Trophoblast cell (in vitro differentiated cells and primary cell): Measurements from ENCODE around the gene WEE2.

Experiments
- DNase-seq, 2 donors: peaks; one replicate each; pipeline ENCODE4 v3.0.0-alpha.2; 2016
- H2AFZ ChIP-seq: 2 replicates; pipeline ENCODE4 v1.6.1; 2013; ENCODE audit warnings: low read length, moderate library complexity, mild to moderate bottlenecking; ENCODE audit not compliant: insufficient read depth, poor library complexity
- H2AK5ac ChIP-seq: 2 replicates; pipeline ENCODE4 v1.6.1; 2013; ENCODE audit warnings: mild to moderate bottlenecking, low read length
- H2BK120ac ChIP-seq: 2 replicates; pipeline ENCODE4 v1.6.1; 2013; ENCODE audit warnings: low read length, mild to moderate bottlenecking, moderate library complexity; ENCODE audit not compliant: insufficient read depth, poor library complexity
- H2BK12ac ChIP-seq: 2 replicates; pipeline ENCODE4 v1.6.1; 2013; ENCODE audit warnings: mild to moderate bottlenecking, low read length, moderate library complexity
- H2BK5ac ChIP-seq: 2 replicates; pipeline ENCODE4 v1.6.1; 2013; ENCODE audit warnings: low read length, low read depth, moderate library complexity, mild to moderate bottlenecking; ENCODE audit not compliant: poor library complexity
- H3K14ac ChIP-seq: 2 replicates; pipeline ENCODE4 v1.6.1; 2013; ENCODE audit warnings: mild to moderate bottlenecking, low read length
- H3K18ac ChIP-seq: 2 replicates; pipeline ENCODE4 v1.6.1; 2013; ENCODE audit warnings: mild to moderate bottlenecking, low read length
- H3K23ac ChIP-seq: 2 replicates; pipeline ENCODE4 v1.6.1; 2013; ENCODE audit warnings: low read length
- H3K27ac ChIP-seq: 2 replicates; pipeline ENCODE4 v1.5.1; 2013; ENCODE audit warnings: low read depth, mild to moderate bottlenecking, inconsistent platforms, low read length, moderate library complexity
- H3K27me3 ChIP-seq: 2 replicates; pipeline ENCODE4 v1.6.1; 2013; ENCODE audit warnings: inconsistent platforms, mild to moderate bottlenecking, low read length, moderate library complexity; ENCODE audit not compliant: insufficient read depth
- H3K36me3 ChIP-seq, 2 experiments: 1 replicate in 1 of 2; 2 replicates in 1 of 2; pipeline ENCODE4 v1.6.1; 2013; ENCODE audit warnings: low read length in 2 of 2, mild to moderate bottlenecking in 2 of 2, moderate library complexity in 1 of 2; ENCODE audit not compliant: insufficient read depth in 2 of 2, control insufficient read depth in 1 of 2
- H3K4ac ChIP-seq: 2 replicates; pipeline ENCODE4 v1.6.1; 2013; ENCODE audit warnings: low read depth, mild to moderate bottlenecking, low read length, moderate library complexity
- H3K4me1 ChIP-seq, 2 experiments: 1 replicate in 1 of 2; 2 replicates in 1 of 2; pipeline ENCODE4 v1.6.1; 2013; ENCODE audit warnings: low read length in 2 of 2, mild to moderate bottlenecking in 2 of 2, moderate library complexity in 1 of 2; ENCODE audit not compliant: insufficient read depth in 2 of 2, control insufficient read depth in 1 of 2
- H3K4me2 ChIP-seq: 2 replicates; pipeline ENCODE4 v1.6.1; 2013; ENCODE audit warnings: inconsistent platforms, mild to moderate bottlenecking, low read length, moderate library complexity
- H3K4me3 ChIP-seq: 2 replicates; pipeline ENCODE4 v1.5.1; 2013; ENCODE audit warnings: mild to moderate bottlenecking, low read depth, low read length, inconsistent platforms
- H3K79me1 ChIP-seq: one replicate; pipeline ENCODE4 v1.6.1; 2013; ENCODE audit warnings: low read length
- H3K79me2 ChIP-seq: 2 replicates; pipeline ENCODE4 v1.6.1; 2013; ENCODE audit warnings: low read length, mild to moderate bottlenecking; ENCODE audit not compliant: control insufficient read depth, insufficient read depth, poor library complexity
- H3K9ac ChIP-seq: 2 replicates; pipeline ENCODE4 v1.6.1; 2013; ENCODE audit warnings: mild to moderate bottlenecking, low read length
- H3K9me3 ChIP-seq: 2 replicates; pipeline ENCODE4 v1.6.1; 2013; ENCODE audit warnings: low read depth, mild to moderate bottlenecking, control low read depth, inconsistent platforms, low read length; ENCODE audit not compliant: insufficient read depth
- H4K12ac ChIP-seq: 2 replicates; pipeline ENCODE4 v1.6.1; 2013; ENCODE audit warnings: low read depth, mild to moderate bottlenecking, low read length, moderate library complexity
- H4K8ac ChIP-seq: 2 replicates; pipeline ENCODE4 v1.6.1; 2013; ENCODE audit warnings: low read depth, mild to moderate bottlenecking, low read length, moderate library complexity
- H4K91ac ChIP-seq: one replicate; pipeline ENCODE4 v1.6.1; 2013; ENCODE audit warnings: low read depth, mild to moderate bottlenecking, low read length, moderate library complexity
- WGBS: extraction: QIAGEN DNeasy Blood & Tissue Kit; methylation state at CpG from one replicate; pipeline ENCODE4 v1.1.7; 2013; ENCODE audit warnings: missing lambda C conversion rate; ENCODE audit not compliant: insufficient read length, insufficient coverage; ENCODE audit errors: extremely low coverage; 5-methylcytosine and 5-hydroxymethylcytosine counted together

Gene WEE2

GRCh38 chr7:141709318-141709717 lies 1.2 kb downstream of the WEE2 start:
- no CpG with 5 or more reads among the region's 2 CpGs for WGBS
- H2BK12ac ChIP-seq: no peak overlapping the region
- H3K4me3 ChIP-seq: no peak overlapping the region
- H4K8ac ChIP-seq: no peak overlapping the region
- no peak overlapping the region for H3K4ac ChIP-seq
- H3K4me2 ChIP-seq: no peak overlapping the region
- no peak overlapping the region for H2AK5ac ChIP-seq
- H2BK120ac ChIP-seq: no peak overlapping the region
- no peaks in the 10 kb centered on the region for H3K79me1 ChIP-seq
- no peaks in the 10 kb centered on the region for H3K36me3 ChIP-seq
- no peak overlapping the region for H2BK5ac ChIP-seq
- no peak overlapping the region for H3K18ac ChIP-seq
- H3K9ac ChIP-seq: no peak overlapping the region
- no peaks in the 10 kb centered on the region for H3K4me1 ChIP-seq
- H3K14ac ChIP-seq: no peak overlapping the region
- H4K91ac ChIP-seq: no peak overlapping the region
- DNase-seq: no peak
- no peak overlapping the region for H3K27ac ChIP-seq
- H2AFZ ChIP-seq: no peak overlapping the region
- no peaks in the 10 kb centered on the region for H3K9me3 ChIP-seq
- H3K27me3 ChIP-seq: no peaks in the 10 kb centered on the region
- H4K12ac ChIP-seq: no peak overlapping the region
- no peak overlapping the region for H3K23ac ChIP-seq
- H3K79me2 ChIP-seq: no peaks in the 10 kb centered on the region

DNA sequence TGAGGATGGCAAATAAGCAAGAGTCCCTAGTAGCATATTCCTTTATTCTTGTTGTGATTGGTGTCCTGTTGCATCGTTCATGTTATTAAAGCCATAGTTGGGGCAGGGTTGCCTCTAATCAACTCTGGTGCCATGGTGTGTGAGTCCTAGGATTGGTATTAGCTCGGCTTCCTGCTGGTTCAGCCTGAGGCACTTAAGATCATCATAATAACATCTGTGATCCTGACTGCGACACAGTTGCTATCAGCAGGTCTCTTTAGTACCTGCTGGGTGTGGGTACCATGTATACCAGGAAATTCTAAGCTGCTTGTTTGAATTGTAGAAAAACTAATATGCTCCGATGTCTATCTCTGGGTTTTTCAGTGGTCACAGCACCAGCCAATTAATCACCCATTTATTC lies 1.6 kb downstream of the WEE2 start:
- Histone ChIP-seq H2AK5ac (no peak overlapping the region), H2AFZ (no peak overlapping the region), H4K8ac (no peak overlapping the region), H3K79me1 (no peaks in the 10 kb centered on the region), H2BK5ac (no peak overlapping the region), H3K4me1 (no peaks in the 10 kb centered on the region), H2BK120ac (no peak overlapping the region), H3K9ac (no peak overlapping the region), H3K4me3 (no peak overlapping the region), H3K4me2 (no peak overlapping the region), H3K4ac (no peak overlapping the region), H3K79me2 (no peaks in the 10 kb centered on the region), H3K27ac (no peak overlapping the region), H3K36me3 (no peaks in the 10 kb centered on the region), H3K9me3 (no peaks in the 10 kb centered on the region), H4K12ac (no peak overlapping the region), H2BK12ac (no peak overlapping the region), H4K91ac (no peak overlapping the region), H3K23ac (no peak overlapping the region), H3K18ac (no peak overlapping the region), H3K27me3 (no peaks in the 10 kb centered on the region), H3K14ac (no peak overlapping the region)
- no CpG with 5 or more reads among the region's 4 CpGs for whole genome bisulfite sequencing
- DNase-seq: peak; percentile 53 to 56

DNA sequence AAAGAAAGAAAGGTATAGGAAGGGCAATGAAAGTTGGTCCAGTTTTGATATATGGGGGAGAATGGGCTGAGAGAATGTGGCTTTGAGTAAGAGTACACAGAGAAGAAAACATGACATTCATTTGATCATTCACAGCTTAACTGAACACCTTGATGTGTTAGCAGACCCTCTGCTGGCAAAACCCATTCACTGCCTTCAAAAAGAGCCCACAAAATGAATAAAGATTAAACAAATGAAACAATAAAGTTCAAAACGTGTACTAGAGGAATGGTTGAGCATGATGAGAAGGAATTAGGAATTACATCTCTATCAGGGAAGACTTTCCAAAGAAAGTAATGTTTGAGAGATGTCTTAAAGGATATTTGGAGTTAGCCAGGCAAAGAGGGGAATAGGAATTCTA lies 2.1 kb downstream of the WEE2 start:
- H3K27ac ChIP-seq: no peak overlapping the region
- H3K14ac ChIP-seq: no peak overlapping the region
- no peaks in the 10 kb centered on the region for H3K4me1 ChIP-seq
- no peaks in the 10 kb centered on the region for H3K79me2 ChIP-seq
- H3K4me3 ChIP-seq: no peak overlapping the region
- no peak overlapping the region for H2AK5ac ChIP-seq
- H3K36me3 ChIP-seq: no peaks in the 10 kb centered on the region
- no peak for DNase-seq
- no peak overlapping the region for H3K18ac ChIP-seq
- no peak overlapping the region for H3K4ac ChIP-seq
- no peak overlapping the region for H3K23ac ChIP-seq
- H4K12ac ChIP-seq: no peak overlapping the region
- H2BK12ac ChIP-seq: no peak overlapping the region
- WGBS: no CpG with 5 or more reads among the region's 1 CpG
- no peak overlapping the region for H2BK5ac ChIP-seq
- no peak overlapping the region for H4K8ac ChIP-seq
- H3K9ac ChIP-seq: no peak overlapping the region
- no peaks in the 10 kb centered on the region for H3K9me3 ChIP-seq
- H3K79me1 ChIP-seq: no peaks in the 10 kb centered on the region
- H3K27me3 ChIP-seq: no peaks in the 10 kb centered on the region
- H2AFZ ChIP-seq: no peak overlapping the region
- H2BK120ac ChIP-seq: no peak overlapping the region
- no peak overlapping the region for H4K91ac ChIP-seq
- H3K4me2 ChIP-seq: no peak overlapping the region

GRCh38 chr7:141712603-141713255 lies 4.6 kb downstream of the WEE2 start:
- Histone ChIP-seq H3K23ac (no peak overlapping the region), H2BK5ac (no peak overlapping the region), H4K8ac (no peak overlapping the region), H3K4me2 (no peak overlapping the region), H2AFZ (no peak overlapping the region), H2BK120ac (no peak overlapping the region), H3K79me2 (no peaks in the 10 kb centered on the region), H2BK12ac (no peak overlapping the region), H4K12ac (no peak overlapping the region), H3K27me3 (no peaks in the 10 kb centered on the region), H3K4ac (no peak overlapping the region), H2AK5ac (no peak overlapping the region), H3K36me3 (no peaks in the 10 kb centered on the region), H3K14ac (no peak overlapping the region), H3K4me3 (no peak overlapping the region), H3K18ac (no peak overlapping the region), H3K27ac (no peak overlapping the region), H3K4me1 (no peaks in the 10 kb centered on the region), H4K91ac (no peak overlapping the region), H3K9me3 (no peaks in the 10 kb centered on the region), H3K9ac (no peak overlapping the region), H3K79me1 (no peaks in the 10 kb centered on the region)
- WGBS: no CpG with 5 or more reads among the region's 5 CpGs
- DNase-seq: no peak
